DMS79 treated with DMSO at 0.1 percent for 48 hours (cell line): Measurements from ENCODE around the gene FOXN3.

ENCODE experiments used
- DNase-seq: peaks from one replicate; lab custom pipeline; 2025; lab: John Stamatoyannopoulos, UW

FOXN3 gene

DNA sequence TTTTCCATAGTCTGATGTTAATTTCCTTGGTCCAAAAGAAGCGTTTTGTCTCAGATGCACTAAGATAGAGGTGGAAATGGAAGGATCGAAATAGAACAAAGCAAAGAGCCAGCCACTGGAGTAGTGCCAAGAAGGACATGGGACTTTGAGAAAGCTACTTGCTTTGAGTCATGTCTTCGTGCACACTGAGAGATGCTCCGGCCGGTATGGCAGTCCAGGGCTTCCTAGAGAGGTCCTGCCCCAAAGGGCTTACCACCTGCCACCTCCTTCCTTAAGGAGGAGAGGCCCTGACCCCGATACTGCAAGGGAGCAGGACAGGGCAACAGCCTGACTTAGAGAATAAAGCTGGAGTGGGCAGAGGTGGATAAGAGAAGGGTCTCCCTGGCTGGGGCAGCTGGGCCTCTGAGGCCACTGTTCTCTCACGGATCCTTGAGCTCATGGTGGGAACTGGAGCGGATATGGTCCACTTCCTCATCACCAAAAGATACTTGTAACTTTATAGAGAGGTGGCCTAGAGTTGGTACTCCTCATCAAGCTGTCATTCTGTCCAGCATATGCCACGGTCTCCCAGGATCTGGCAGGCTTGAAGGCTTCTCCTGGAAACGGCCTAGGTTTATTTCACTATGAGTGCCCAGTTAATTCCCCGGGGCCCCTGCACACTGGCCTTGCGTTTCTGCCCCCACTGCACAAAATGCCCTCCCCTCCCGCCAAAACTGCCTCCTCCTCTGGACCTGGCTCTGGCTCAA, 57.4 kb downstream of the FOXN3 start:
- DNase-seq = no peak

DNA sequence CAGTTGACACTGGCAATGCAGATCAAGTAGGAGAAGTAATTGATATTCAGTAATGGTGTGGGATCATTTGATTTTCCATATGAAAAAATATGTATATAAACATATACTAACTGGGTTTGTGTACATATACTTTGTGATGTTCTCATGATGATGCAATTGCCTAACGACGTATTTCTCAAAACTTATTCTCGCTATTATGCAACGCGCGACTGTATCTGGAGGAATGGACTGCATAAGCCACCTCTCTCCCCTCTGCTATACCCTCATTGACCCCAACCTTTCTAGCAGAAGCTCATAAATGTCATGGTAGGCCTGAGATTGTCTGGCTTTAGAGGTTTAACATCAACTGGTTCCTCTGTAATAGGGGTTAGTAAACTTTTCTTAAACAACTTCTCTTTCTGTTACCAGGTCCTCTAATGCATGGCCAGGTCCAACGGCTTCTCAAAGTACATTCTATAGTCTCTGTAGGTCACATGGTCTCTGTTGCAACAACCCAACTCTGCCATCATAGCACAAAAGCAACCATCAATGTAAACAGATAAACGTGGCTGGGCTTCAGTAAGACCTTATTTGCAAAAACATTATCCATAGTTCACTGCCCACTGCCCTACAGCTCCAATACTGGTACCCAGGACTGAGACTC, 59.3 kb downstream of the FOXN3 start:
- DNase-seq = no peak

DNA sequence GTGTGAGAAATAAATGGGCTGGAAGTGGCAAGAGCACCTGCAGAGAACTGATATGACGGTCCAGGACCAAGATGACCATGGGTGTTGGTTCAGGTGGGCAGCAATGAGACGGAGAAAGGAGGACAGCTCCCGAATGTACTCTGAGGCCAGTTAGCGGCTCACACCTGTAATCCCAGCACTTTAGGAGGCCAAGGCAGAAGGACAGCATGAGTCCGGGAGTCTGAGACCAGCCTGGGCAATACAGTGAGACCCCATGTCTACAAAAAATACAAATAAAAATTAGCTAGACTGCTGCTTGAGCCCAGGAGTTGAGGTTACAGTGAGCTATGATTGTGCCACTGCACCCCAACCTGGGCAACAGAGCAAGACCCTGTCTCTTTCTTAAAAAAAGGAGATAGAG, 60.1 kb downstream of the FOXN3 start:
- DNase-seq = no peak

DNA sequence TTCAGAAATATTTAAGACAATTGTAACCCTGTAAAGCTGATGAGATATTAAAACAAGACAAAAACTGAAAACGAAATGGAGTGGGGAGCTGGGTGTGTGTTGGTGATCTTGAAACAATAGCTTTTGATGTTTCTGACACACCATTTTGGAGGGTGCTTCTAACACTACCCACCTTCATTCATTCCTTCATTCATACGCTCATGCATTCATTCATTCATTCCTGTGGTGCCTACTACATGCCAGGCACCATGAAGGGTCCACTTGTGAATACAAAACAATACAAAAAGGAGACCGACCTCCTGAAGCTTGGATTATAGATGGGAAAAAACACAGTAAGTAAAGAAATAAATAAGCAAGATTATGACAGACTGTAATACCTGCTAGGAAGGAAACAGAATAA, 60.5 kb downstream of the FOXN3 start:
- no peak for DNase-seq

DNA sequence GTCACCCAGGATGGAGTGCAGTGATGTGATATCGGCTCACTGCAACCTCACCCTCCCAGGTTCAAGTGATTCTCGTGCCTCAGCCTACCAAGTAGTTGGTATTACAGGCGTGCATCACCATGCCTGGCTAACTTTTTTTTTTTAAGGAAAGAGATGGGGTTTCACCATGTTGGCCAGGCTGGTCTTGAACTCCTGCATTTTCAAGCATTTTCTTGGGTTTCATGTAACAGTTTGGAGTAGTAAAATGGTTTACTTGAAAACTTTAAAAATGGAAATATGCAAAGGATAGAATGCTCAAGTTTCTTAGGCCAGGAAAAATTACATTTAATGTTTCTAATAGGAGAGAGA, 63.3 kb downstream of the FOXN3 start:
- DNase-seq = no peak

DNA sequence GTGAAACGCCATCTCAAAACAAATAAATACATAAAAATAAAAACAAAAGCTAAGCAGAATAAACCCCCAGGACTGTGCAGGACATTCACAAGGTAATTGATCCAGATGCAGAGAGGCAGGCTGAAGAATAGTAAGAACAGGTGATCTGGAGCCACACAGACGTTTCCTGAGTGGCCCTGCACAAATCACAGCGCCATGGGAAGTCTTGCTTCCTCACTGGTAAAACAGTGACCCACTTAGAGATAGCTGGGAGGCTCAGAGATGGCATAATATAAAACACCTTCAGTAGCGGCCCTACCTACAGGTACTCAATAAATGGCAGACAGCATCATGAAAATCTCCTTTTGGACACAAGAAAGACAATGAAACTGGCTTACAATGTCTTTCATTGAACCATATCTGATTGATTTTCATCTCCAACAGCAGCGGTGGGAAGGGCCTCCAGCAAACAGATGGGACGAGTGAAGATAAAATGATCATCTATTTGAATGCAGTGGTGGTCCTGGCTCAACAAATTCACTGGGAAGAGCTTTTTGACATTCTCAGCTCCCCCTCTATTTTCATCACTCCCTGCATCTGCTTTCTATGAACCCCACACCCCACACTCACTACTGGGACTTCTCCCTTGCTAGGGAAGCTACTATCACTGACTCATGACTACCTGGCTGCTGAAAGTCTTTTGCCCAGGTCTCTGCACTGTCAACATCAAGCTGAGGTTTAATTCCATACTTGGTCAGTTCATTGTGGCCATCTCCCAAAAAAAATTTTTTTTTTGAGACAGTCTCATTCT, 63.9 kb downstream of the FOXN3 start:
- no peak for DNase-seq

DNA sequence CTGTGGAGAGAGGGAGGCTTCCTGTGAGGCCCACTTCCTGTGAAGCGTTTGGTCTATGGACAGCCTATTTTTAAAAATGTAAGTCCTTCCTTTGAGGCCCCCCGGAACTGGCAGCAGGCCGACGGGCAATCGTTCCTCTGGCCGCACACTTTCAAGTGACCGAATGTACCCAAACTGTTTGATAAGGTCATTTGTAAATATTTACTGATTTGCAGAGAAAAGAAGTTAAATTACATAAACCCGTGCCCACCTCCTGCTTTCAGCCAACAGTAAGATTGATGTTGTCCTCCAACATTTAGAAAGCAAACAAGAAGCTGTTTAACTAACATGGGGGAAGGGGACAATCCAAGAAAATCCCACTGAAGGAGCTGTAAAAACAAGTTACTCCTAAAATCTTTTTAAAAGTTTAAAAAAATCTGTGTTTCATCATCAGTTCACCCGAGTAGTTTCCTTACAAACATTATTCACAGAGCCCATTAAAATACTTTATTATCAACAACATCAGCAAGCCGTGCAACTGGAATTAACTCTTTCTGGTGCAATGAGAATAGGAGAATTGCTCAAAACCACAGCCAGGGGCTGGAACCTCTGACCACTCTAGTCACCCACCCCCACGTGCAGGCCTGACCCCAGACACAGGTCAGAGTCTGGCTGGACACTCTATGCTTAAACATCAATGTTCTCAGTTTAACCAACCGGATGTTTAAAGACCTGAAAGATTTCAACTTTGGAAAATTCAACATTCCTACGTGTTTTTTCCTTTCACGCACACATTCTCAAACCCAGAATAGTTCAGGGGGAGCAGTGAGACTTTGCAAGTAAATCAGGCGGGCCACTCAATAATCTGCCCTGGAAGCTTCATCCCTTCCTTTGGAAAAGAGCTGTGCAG, 65.3 kb downstream of the FOXN3 start:
- no peak for DNase-seq

DNA sequence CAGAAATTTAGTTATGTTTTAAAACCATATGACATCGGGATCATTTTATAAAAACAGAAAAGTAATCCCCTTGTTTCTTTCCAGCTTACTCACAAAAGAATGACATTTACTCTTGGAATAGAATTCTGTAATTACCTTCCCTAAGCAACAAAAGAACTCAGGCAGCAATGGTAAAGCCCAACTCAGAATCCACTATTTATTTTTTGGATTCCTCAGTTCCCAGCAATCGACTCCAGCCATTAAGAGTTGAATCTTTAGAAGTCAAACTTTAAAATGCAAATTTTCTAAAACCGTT, 65.9 kb downstream of the FOXN3 start:
- no peak for DNase-seq

DNA sequence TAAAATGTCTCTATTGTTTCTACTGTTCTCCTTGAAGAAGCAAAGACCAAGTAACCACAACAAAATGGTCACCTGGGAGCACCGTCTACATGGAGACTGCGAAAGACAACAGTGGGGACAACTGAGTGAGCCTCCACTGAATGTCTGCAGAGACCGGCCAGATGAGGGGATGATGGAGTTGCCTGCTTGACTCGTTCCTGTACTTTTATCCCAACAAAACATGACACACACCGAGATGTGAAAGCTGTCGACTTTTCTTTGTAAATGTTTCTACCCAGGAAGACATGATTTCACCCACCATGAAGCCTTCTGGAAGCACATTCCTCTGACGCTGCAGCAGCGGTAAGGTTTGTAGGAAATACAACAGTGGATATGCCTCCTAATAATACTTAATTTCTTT, 66.9 kb downstream of the FOXN3 start:
- DNase-seq = no peak

DNA sequence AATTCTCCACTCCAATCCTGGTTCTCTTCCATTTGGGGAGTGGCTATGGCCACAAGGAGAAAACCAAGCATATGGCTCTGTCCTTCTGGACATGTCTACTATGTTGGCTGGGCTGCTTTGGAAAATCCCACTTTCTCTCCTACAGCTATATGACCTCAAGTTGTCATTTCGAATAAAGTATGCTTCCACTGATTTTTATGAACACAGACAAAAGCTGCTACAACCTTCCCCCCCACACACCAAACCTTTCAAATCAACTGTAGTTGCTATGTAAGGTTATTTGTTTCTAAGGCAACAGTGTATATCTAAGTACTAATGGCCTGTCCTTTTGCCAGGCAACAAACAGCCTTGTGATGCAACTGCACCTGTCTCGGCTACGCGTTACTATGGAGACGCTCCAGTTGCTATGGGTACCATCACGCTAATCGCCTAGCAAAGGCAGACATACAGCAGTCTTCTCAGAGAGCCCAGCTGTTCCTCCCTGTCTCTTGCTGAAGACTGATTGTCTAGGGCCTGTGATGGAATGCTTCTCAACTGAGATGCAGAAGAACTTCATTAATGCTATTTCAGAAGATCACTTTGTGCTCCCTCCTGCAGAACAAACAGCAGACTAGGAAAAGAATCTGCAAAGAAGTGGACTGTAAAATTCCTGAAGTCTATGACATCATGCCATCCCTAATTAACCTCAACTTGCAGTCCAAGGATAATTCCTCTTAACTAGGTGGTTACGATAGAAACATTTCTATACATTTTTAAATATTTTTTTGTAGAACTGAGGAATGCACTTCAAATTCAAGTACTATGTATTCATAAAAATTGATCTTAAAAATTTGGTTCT, 67.6 kb downstream of the FOXN3 start:
- peak; percentile 98 for DNase-seq

DNA sequence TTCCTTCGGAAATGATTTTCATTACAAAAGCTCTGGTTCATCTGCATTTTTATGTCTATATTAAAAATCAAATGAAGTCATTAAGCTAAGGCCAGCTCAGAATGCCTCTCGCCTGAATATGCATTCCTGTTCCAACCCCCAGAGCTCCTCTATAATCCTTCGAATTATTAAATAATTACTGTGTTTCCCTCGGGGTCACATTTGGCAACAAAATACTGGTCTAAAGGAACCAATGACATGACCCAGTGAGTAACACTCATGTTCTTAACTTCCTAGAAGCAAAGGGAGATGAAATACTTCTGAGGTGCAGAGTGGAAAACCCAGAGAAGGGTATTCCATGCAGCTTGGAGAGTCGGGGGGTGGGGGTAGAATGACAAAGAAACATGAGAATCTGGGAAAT, 68.3 kb downstream of the FOXN3 start:
- no peak for DNase-seq

DNA sequence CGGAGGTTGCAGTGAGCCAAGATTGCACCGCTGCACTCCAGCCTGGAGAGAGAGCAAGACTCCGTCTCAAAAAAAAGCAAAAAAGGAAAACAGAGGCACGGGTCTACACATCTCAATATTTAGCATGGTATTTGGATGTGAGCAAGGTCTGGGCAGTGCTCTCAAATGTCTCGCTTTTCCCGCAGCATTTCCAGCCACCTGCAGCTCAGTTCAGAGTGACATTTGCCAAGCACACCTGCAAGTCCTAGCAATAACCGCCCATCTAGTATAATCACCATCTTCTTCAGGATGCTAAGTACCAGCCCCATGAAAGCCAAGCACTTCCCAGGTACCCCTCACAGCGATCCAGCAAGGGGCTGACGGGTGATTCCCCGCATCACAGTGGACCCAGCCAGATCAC, 69.1 kb downstream of the FOXN3 start:
- DNase-seq = no peak

DNA sequence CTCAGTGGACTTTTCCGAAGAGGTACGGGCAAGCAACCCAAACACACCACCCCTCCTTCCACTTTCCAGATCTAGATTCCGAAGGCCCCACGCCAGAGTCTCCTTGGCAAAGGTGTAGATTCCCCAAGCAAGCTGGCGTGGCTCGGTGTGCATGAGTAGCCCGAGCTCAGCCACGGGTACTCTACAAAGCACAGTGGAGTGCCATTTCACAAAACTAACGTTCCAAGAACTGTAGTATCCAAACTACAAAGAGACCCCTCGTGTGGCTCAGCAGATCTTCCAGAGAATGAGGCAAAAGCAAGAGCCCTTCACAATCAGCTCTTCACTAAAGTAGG, 72.1 kb downstream of the FOXN3 start:
- DNase-seq = no peak

DNA sequence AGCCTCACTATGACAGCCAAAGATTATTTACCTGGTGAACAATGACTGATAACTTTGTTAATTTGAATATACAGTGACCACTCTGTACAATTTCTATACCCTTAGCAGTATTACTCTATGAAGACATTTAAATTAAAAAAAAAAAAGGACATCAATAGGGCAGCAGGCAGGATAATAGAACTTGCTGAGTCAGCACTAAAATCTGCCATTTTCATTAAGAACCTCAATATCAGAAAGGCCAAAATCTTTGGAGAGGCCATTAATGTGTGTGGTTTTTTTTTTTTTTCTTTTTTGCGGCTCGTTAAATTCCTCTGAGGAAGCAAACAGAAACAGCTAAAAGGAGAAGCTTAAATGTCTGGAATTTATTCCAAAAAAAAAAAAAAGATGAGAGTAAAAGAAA, 73.7 kb downstream of the FOXN3 start:
- DNase-seq = peak; percentile 38

DNA sequence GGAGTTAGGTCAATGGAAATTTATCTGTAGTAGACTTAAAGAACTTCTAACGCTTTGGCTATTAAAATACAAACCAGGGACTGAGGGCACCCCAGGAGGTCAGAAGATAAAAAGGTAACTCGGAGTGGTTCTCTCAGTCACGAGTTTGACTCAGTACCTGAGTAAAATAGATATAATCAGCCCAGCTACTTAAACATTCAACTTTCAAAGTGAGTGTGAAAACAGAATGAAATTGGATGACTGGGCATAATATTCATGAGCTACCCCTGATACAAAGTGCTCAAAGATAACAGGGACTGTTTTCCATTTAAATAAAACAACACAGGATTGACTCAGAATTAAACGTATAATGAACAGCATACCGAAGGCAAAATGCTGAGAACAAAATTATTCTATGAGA, 75.0 kb downstream of the FOXN3 start:
- DNase-seq = no peak

DNA sequence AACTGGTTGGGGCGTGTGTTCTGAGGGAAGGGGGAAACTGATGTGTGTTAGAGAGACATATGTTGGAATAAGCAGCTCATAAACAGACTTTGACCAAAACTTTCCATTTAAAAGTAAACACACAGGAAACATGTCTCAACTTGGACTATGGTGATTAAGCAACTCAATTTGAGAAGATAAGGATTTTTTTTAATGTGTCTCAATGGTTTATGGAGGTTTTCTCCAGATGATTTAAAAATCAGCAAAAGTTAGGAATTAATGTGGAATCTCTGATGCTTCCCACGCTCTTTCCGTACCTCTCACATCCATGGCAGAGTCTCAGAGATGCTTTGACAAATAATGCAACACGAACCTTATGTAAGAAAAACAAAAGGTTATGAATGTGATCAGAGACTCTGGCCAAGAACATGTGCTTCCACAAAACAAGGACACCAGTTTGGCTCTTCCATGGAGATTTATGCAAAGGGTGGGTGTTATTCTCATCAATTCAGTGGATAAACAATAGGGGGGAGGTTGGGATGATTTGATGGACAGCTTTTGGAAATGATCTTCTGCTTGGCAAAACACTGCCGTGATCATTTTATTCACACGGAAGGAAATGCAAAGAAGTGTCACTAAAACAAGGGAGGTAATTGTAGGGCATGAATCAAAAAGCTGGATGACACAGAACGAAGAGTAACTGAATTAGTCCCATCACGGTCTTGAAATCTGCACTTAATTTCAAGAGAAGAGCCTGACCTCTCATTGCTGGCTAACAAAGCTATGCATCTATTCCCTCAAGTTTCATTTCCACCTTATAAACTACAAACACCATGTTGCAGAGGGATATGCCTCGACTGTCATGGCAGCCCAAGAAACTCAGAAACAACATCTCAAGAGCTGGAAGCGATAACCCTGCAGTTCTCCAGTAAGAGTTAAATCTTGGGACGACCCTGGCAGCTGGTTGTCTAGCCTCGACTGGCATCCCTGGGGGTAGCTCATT, 76.5 kb downstream of the FOXN3 start:
- DNase-seq = no peak

DNA sequence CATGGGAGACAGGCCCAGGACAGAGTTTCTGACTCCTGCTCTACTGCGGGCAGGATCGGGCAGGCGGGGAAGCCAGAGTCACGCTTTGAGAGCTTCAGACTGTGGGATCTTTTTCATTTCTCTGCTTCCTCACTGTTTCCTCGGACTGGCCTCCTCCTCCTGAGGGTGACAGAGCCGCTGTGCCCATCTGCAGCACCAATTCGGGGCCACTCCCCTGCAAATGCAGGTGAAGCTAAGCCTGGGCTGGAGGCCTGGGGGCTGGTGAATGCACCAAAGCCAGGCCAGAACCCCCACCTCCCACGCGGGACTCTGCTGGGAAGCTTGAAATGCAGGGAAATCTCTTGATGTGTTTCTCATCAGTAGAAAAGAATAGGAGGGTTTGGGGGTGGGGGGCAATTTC, 77.5 kb downstream of the FOXN3 start:
- DNase-seq = no peak

DNA sequence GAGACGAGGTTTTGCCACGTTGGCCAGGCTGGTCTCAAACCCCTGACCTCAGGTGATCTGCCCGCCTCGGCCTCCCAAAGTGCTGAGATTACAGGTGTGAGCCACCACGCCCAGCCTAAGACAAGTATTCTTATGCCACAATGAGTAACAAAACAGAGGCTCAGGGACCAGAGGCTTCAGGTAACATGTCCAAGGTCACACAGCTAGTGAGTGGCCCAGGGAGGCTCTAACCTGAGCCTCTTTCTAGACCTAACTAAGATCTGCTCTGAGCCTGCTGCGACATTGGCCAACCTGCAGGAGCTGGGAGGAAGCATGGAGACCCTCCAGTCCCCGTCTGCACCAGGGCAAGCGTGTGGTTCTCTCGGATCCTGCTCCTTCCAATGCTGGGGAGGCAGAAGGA, 77.9 kb downstream of the FOXN3 start:
- no peak for DNase-seq

DNA sequence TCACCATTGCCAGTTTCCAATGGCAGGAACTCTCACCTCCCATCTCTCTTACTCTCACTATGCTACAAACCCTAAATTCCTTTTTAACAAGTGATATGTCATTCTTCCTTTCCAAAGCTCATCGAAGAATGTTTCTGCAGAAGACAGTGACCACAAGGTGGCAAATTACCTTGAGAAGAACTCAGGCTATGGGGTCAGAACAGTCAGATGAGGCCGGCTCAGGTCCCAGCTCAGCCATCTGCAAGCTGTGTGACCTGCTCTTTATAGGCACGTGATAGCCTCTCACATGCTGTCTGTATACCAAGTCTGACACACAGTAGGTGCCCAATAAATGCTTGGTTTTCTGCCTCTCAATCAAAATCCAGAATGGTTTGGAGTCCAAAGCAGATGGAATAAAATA, 80.7 kb downstream of the FOXN3 start:
- DNase-seq = no peak

DNA sequence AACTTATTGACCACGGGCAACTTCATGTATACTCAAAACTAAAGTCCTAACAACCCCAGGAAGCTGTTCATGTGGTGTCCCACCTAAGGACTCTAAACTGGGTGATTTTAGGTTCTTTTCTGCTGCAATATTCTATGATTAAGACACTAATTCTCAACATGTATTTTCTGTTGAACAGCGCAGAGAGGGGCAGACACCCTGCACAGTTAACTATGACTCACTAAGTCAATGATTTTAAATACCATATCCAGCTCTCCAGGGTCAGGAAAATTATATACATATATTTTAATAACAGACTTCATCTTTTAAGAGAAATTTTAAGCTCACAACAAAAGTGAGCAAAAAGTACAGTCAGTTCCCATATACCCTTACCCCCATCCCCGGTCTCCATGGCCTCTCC, 85.0 kb downstream of the FOXN3 start:
- no peak for DNase-seq

DNA sequence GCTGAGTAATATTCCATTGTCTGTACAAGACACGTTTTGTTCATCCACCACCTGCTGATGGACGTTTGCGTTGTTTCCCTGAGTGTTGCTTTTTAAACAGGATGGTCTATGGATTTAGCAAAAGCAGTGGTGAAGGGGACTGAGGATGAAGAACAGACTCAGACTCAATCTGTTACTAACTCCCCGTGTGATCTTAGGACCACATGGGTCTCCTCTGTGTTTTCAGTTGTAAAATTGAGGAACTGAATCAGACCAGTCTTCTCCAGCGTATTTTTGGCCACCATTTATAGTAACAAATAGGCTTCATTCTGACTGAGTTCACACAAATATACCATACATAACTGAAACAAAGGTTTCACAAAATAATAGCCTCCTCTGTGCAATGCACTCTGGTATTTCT, 85.6 kb downstream of the FOXN3 start:
- no peak for DNase-seq
